WTC11 (cell line): ENCODE measurements around the gene ACADL.

ENCODE experiments used
- CREB1 ChIP-seq: sonication (generic); formaldehyde crosslinking; IDR thresholded peaks from 2 replicates; pipeline ENCODE4 v1.8.0; 2023; ENCODE audit warnings: mild to moderate bottlenecking, missing genetic modification reagents
- CREM ChIP-seq: sonication (generic); formaldehyde crosslinking; IDR thresholded peaks from 2 replicates; pipeline ENCODE4 v1.8.1; 2022; ENCODE audit warnings: mild to moderate bottlenecking, missing genetic modification reagents, moderate library complexity
- CTCF ChIP-seq: fragments of 200-600 bp; IDR thresholded peaks from 2 replicates; pipeline ENCODE4 v1.8.0; 2022; ENCODE audit warnings: antibody characterized with exemption
- TEAD4 ChIP-seq: sonication (generic); formaldehyde crosslinking; IDR thresholded peaks from 2 replicates; pipeline ENCODE4 v1.8.0; 2022; ENCODE audit warnings: mild to moderate bottlenecking, missing genetic modification reagents
- ZBTB43 ChIP-seq: sonication (generic); formaldehyde crosslinking; IDR thresholded peaks from 2 replicates; pipeline ENCODE4 v1.8.1; 2023; ENCODE audit warnings: mild to moderate bottlenecking, missing genetic modification reagents
- ZNF512 ChIP-seq: sonication (generic); formaldehyde crosslinking; IDR thresholded peaks from 2 replicates; pipeline ENCODE4 v1.8.1; 2022; ENCODE audit warnings: missing genetic modification reagents, borderline replicate concordance

GRCh38 chr2:210263841-210264240 lies 38.6 kb upstream of the ACADL start:
- TF ChIP-seq CREB1 (CRISPR knock-in tag) (no peak), ZNF512 (no peak), CTCF (no peak), ZBTB43 (CRISPR knock-in tag) (no peak), CREM (CRISPR knock-in tag) (no peak), TEAD4 (CRISPR knock-in tag) (no peak)
